HL-60/S4 treated with retinoic acid at 250 ng/mL for 4 days and 3 days (cell line): ENCODE measurements around the gene MKRN1.
"Not testable (repeated sequence)": the region's sequence is repeated elsewhere in the genome, so short reads cannot be mapped to it uniquely, and the experiment has no call there.

Source experiments
- in situ Hi-C: fragments of 300-500 bp; cut with MboI; formaldehyde crosslinking; loops from 2 replicates; pipeline ENCODE4 v1.7.0; 2022; ENCODE audit warnings: low sequenced_read_pairs

The MKRN1 gene, protein sequence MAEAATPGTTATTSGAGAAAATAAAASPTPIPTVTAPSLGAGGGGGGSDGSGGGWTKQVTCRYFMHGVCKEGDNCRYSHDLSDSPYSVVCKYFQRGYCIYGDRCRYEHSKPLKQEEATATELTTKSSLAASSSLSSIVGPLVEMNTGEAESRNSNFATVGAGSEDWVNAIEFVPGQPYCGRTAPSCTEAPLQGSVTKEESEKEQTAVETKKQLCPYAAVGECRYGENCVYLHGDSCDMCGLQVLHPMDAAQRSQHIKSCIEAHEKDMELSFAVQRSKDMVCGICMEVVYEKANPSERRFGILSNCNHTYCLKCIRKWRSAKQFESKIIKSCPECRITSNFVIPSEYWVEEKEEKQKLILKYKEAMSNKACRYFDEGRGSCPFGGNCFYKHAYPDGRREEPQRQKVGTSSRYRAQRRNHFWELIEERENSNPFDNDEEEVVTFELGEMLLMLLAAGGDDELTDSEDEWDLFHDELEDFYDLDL

GRCh38 chr7:140479062-140479738 is at the start of gene MKRN1:
Gene MKRN1, minus strand, starts transcription at chr7:140479505. Its CDS starts 161 bp downstream, at chr7:140479344.
- in situ Hi-C loops, result no loop called here

DNA sequence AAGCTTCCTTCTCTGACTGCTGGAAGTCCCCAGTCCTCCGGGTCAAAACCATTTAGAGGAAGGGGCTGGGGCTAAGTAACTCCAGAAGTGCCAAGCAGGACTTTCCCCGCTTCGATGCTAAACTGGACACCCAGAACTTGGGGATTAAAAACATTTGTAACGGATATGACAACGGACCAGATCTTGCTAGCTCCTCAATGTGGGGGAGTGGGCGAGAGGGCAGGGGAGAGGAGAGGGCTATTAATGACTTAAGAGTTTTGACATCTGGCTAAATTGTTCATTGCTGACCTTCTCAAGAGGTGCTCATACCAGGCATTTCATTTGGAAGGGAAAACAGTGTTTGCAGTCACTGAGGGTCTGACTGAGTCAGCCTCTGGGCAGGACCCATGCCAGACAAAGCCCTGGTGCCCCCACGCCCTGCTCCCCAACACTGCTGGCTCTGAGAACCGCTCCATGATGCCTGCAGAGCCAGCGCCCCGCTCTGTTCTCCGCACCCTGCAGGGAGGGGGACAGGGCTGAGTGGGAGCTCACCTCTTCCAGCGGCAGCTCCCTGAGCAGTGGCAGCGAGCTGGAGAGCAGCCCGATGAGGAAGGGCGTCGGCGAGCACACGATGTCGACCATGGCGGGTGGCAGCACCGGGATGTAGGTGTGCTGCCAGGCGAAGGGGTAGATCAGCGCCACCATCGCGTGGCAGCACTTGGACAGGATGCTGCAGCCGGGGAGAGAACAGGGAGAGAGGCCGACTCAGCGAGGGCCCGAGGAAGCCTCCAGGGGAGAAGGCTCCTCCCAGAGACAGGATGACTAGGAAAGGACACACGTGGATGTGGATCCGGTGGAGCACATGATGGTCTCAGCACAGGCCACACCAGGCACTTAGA is 47.7 kb upstream of the MKRN1 start:
- in situ Hi-C loops, result no loop called here

DNA sequence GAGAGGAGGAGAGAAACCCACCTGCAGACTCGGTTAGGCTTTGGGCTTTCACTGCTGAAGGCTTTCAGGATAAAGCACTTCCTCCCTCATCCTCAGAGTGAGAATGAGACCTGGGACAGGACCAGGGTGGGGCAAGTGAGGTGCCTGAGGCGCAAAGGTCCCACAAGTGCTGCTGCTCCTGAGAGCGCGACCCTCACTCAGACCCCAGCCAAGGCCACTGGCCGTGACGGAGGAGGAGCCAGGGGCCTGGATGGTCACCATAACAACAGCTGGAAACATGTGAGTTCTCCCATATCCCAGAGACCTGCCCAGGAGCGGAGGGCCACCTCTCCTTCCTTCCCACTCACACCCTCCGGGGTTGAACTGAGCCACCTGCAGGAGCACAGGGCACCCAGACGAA is 46.9 kb upstream of the MKRN1 start:
- in situ Hi-C loops, result no loop called here

DNA sequence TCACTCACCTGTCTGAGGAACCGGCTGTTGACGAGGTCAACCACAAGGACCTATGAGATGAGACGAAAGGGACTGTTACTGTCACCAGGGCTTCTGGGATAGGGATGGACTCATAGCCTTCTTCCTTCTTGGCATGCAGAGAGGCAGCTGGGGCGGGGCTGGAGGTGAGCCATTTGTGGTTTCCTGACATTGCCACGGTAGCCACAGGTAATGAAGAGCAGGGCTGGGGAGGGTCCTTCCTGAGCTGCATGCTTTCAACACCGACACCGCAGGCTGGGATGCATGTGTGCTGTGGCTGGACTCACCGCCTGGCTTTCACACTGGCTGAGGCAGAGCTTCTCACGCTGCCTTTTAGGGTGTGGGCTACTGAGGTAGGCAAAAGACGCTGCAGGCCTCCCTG is 46.4 kb upstream of the MKRN1 start:
- in situ Hi-C loops, result no loop called here

DNA sequence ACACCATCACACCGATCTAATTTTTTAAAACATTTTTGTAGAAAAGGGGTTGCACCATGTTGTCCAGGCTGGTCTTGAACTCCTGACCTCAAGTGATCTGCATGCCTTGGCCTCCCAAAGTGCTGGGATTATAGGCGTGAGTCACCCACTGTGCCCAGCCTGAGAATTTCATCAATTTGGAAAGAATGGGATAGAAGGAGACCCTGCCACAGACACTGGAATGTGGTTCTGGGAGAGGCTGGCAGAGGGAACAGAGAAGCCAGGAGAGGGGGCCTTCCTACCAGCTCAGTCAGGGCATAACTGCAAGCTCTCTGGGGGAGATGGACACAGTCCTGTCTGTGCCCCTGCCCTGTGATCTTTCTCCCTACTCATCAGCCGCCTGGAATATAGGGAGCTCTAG is 42.1 kb upstream of the MKRN1 start:
- in situ Hi-C loops, result loop anchor here (25.0 kb wide), 2 partner anchors 466 to 1016 kb away; no protein-coding TSS in a partner anchor

DNA sequence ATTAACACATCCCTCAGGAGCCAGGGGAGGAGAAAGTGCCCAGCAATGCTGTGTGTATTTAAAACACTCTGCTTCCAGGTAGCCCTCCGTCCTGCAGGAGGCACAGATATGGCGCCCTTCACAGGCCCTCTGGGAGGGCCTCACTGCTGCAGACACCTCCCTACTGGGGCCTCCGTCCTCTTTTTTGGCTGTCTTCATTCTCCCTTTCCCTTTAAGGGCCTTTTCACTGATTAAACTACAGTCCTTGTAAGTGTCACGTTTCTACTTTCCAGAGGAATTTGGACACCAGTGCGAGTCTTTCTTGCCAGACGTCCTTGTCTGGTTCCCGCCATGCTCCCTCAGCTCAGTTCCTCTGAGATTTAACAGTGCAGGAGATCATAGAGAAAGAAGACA is 39.7 kb upstream of the MKRN1 start:
- in situ Hi-C loops, result loop anchor here (25.0 kb wide), 2 partner anchors 468 to 1018 kb away; no protein-coding TSS in a partner anchor

GRCh38 chr7:140518370-140519006 is 39.2 kb upstream of the MKRN1 start:
- in situ Hi-C loops, result loop anchor here (25.0 kb wide), 2 partner anchors 469 to 1019 kb away; no protein-coding TSS in a partner anchor

GRCh38 chr7:140517546-140518369 is 38.5 kb upstream of the MKRN1 start:
- in situ Hi-C loops, result loop anchor here (25.0 kb wide), 2 partner anchors 470 to 1020 kb away; no protein-coding TSS in a partner anchor

GRCh38 chr7:140512317-140513000 is 33.2 kb upstream of the MKRN1 start:
- in situ Hi-C loops, result loop anchor here (25.0 kb wide), 2 partner anchors 475 to 1025 kb away; no protein-coding TSS in a partner anchor

DNA sequence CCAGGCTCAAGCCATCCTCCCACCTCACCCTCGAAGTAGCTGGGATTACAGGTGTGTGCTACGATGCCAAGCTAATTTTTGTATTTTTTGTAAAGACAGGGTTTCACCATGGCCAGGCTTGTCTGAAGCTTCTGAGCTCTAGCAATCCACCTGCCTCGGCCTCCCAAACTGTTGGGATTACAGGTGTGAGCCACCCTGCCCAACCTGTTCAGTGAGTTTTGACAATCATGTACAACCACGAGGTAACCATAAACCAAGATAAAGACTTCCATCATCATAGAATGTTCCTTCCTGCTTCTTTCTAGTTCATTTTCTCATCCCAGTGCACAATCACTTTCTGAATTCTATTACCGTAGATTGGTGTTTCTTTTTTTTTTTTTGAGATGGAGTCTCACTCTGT is 30.5 kb upstream of the MKRN1 start:
- in situ Hi-C loops, result loop anchor here (25.0 kb wide), 2 partner anchors 478 to 1028 kb away; no protein-coding TSS in a partner anchor

DNA sequence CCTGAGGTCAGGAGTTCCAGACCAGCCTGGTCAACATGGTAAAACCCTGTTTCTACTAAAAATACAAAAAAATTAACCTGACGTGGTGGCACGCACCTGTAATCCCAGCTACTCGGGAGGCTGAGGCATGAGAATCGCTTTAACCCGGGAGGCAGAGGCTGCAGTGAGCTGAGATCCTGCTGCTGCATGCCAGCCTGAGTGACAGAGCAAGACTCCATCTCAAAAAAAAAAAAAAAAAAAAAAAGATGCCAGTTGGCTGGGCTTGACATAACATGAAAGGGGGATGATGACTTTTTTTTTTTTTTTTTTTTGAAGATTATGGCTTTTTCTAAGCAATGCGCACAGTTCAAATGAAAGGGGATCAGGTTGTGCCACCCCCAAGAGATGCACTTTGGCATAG is 28.3 kb upstream of the MKRN1 start:
- in situ Hi-C loops, result loop anchor here (25.0 kb wide), 2 partner anchors 480 to 1030 kb away; no protein-coding TSS in a partner anchor

- in situ Hi-C loops, result loop anchor here (25.0 kb wide), 2 partner anchors 480 to 1030 kb away; no protein-coding TSS in a partner anchor
These were observed 27.6 kb upstream of the MKRN1 start for GRCh38 chr7:140506788-140507464.

DNA sequence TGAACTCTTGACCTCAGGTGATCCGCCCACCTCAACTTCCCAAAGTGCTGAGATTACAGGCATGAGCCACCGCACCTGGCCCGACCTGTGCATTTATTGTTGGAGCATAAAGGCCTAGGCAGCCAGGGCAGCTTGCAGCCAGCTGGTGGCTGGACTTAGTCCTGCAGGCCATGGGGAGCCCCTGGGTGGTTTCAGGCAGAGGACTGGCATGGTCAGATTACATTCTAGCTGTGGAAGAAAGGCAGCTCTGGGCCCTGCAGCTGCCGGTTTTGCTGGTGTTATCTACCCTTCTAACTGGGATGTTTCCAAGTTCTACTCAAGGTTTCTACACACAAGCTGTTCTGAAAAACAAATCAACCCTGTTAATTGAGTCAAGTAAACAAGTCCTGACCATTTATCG is 22.7 kb upstream of the MKRN1 start:
- in situ Hi-C loops, result loop anchor here (25.0 kb wide), 2 partner anchors 485 to 1035 kb away; no protein-coding TSS in a partner anchor

DNA sequence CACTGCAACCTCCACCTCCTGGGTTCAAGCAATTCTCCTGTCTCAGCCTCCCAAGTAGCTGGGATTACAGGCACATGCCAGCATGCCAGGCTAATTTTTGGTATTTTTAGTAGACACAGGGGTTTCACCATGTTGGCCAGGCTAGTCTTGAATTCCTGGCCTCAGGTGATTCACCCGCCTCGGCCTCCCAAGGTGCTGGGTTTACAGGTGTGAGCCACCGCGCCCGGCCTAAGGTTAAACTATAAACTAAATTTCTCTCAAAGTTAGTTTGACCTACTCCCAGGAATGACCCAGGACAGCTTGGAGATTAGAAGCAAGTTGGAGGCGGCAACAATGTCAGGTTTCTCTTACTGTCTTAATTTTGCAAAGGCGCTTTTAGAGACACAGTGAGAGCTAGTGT is 18.5 kb upstream of the MKRN1 start:
- in situ Hi-C loops, result not testable (repeated sequence)

GRCh38 chr7:140497241-140497769 is 18.0 kb upstream of the MKRN1 start:
- in situ Hi-C loops, result no loop called here

DNA sequence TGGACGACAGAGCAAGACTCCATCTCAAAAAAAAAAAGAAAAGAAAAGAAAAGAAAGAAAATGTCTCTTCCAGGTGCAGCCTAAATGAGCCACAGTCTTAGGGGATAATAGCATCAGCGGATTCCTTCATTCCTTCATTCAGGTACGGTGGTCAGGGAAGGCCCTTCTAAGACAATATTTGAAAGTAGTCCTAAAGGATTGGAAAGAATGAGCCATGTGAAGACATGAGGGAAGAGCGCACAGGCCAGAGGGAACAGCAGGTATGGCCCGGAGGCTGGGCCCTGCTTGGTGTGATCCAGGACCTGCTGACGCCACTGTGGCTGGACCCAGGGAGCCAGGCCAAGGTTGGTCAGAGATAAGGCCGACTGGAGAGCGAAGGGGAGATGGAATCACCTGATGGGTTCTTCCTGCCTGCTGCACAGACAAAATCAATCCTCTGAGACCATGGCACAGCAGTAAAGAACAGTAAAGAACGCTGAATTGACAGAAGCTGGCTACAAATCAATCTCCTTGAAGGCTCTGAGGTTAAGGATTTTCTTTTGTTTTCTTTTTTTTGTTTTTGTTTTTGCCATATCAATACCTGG is 16.3 kb upstream of the MKRN1 start:
- in situ Hi-C loops, result no loop called here

DNA sequence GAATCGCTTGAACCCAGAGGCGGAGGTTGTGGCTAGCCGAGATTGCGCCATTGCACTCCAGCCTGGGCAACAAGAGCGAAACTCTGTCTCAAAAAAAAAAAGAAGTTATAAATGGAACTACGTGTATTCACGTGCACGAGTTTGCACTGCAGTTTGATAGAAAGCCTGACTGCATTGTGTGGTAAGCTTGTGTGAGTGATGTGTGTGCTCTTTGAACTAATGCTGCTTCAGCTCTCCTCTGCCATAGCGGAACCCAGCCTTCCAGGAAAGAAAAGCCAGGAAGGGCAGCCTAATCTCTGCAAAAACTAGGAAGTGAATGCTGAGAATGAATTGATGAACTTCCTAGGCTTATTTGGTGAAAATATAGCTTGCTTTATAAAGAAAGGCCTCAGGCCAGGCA is 15.6 kb upstream of the MKRN1 start:
- in situ Hi-C loops, result no loop called here
